Esophagus muscularis mucosa (tissue), 4 donors: Measurements from ENCODE around the gene RIN3. TPM values are rescaled to one million over a fixed set of nuclear protein-coding genes. Genes with fewer than 3 reads are reported as not detected.

Source experiments
- DNase-seq: peaks from one replicate; pipeline ENCODE4 v3.0.0-alpha.2; 2017; ENCODE audit errors: extremely low spot score
- H3K27ac ChIP-seq, 4 donors: fragments of 200-600 bp; sonication (generic); replicated peaks in 1 of 4; 1 replicate in 3 of 4; 2 replicates in 1 of 4; pipeline ENCODE4 v1.5.1; 2016 to 2019; ENCODE audit warnings: mild to moderate bottlenecking in 1 of 4
- H3K27me3 ChIP-seq, 4 donors: fragments of 200-600 bp; sonication (generic); one replicate each; pipeline versions ENCODE4 v1.5.1 to v1.6.0; 2016 to 2019
- H3K36me3 ChIP-seq, 4 donors: fragments of 200-600 bp; sonication (generic); one replicate each; pipeline ENCODE4 v1.5.1; 2016 to 2019
- H3K4me1 ChIP-seq, 4 donors: fragments of 200-600 bp; sonication (generic); one replicate each; pipeline ENCODE4 v1.5.1; 2016 to 2019
- H3K4me3 ChIP-seq, 4 donors: fragments of 200-600 bp; sonication (generic); 1 replicate in 2 of 4; 2 replicates in 2 of 4; pipeline ENCODE4 v1.5.1; 2016 to 2019; ENCODE audit warnings: mild to moderate bottlenecking in 4 of 4, moderate library complexity in 1 of 4
- H3K9me3 ChIP-seq, 4 donors: fragments of 200-600 bp; sonication (generic); 1 replicate in 3 of 4; 2 replicates in 1 of 4; pipeline ENCODE4 v1.5.1; 2016 to 2019
- EP300 ChIP-seq: sonication (generic); formaldehyde crosslinking; IDR thresholded peaks from one replicate; pipeline ENCODE4 v1.6.1; 2017; ENCODE audit warnings: antibody characterized with exemption
- POLR2A ChIP-seq: fragments of 450-650 bp; IDR thresholded peaks from one replicate; pipeline ENCODE4 v1.6.1; 2017; ENCODE audit warnings: antibody characterized with exemption, moderate library complexity, mild to moderate bottlenecking, low read depth
- POLR2AphosphoS5 ChIP-seq, 2 donors: sonication (generic); formaldehyde crosslinking; IDR thresholded peaks; one replicate each; pipeline ENCODE4 v1.6.1; 2017; ENCODE audit warnings: antibody characterized with exemption in 2 of 2
- WGBS: methylation state at CpG from one replicate; pipeline ENCODE4 v1.1.5; 2018; 5-methylcytosine and 5-hydroxymethylcytosine counted together
- intact Hi-C: fragments of 100-400 bp; cut with DNase I; formaldehyde crosslinking; loops from one replicate; pipeline ENCODE4 v1.15.1; 2023
- total RNA-seq, 4 donors: library from RNA; depleted of rRNA; stranded (reverse); fragments of >200 nt; gene quantifications; one replicate each; pipeline versions ENCODE4 v1.1.0 to v1.2.1, GENCODE V29; 2016
- TF ChIP-seq, protein P1 (sequence below), 3 experiments: fragments of 200-600 bp in 2 of 3; fragments of 450-650 bp in 1 of 3; sonication (generic) in 2 of 3; IDR thresholded peaks; one replicate each; pipeline ENCODE4 v1.5.1; 2017 to 2019; ENCODE audit warnings: antibody characterized with exemption in 3 of 3, mild to moderate bottlenecking in 2 of 3, moderate library complexity in 1 of 3

The RIN3 gene
- total RNA-seq, 4 donors from 2014 or later: 10.6 to 20.0 (median 13.1) TPM

DNA sequence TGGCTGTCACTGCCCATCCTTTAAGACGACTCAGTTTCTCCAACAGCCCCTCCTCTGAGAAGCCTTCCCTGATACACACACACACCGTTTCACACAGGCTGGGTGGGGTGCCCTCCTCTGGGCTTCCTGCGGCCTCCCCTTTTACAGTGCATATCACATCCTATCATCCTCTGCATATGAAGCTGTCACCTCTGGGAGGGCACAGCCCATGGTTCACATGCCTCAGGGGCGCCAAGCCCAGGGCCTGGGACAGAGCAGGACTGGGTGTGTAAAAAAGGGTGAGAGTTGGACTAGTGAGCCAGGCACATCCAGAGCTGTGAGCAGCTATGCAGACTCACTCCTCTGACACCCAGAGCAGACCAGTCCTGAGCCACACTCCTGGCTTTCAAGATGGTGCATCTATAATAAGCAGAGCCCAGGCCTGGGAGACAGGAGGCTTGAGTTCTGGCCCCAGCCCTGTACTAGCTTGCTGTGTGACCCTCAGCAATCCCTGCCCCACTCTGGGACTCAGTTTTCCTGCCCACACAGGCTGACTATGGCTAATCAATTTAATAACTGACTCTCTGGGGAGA, 172.3 kb downstream of the RIN3 start:
- TF ChIP-seq POLR2AphosphoS5 (IDR thresholded peaks at IDR 0.05) (no peak), POLR2A (no peak), EP300 (no peak)
- TF ChIP-seq, protein P1, sequence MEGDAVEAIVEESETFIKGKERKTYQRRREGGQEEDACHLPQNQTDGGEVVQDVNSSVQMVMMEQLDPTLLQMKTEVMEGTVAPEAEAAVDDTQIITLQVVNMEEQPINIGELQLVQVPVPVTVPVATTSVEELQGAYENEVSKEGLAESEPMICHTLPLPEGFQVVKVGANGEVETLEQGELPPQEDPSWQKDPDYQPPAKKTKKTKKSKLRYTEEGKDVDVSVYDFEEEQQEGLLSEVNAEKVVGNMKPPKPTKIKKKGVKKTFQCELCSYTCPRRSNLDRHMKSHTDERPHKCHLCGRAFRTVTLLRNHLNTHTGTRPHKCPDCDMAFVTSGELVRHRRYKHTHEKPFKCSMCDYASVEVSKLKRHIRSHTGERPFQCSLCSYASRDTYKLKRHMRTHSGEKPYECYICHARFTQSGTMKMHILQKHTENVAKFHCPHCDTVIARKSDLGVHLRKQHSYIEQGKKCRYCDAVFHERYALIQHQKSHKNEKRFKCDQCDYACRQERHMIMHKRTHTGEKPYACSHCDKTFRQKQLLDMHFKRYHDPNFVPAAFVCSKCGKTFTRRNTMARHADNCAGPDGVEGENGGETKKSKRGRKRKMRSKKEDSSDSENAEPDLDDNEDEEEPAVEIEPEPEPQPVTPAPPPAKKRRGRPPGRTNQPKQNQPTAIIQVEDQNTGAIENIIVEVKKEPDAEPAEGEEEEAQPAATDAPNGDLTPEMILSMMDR (IDR thresholded peaks at IDR 0.05): no peak
- no peak overlapping the region for H3K4me3 ChIP-seq
- intact Hi-C loops: loop anchor here (5.0 kb wide), 1 partner anchor 174 kb away; the partner anchor contains the start of gene RIN3
- peaks cover 12 to 33% (median 27%) of the 10 kb centered on the region in 4 donors for H3K4me1 ChIP-seq
- H3K27ac ChIP-seq: peak overlapping the region in 3 of 4 donors; percentile 45 to 73 (median 68)
- no peaks in the 10 kb centered on the region for H3K27me3 ChIP-seq
- WGBS: 95% methylated on average over 4 of the region's 4 CpGs
- H3K9me3 ChIP-seq: no peaks in the 10 kb centered on the region
- H3K36me3 ChIP-seq: peaks cover 0 to 64% (median 34%) of the 10 kb centered on the region in 4 donors
- DNase-seq: no peak

DNA sequence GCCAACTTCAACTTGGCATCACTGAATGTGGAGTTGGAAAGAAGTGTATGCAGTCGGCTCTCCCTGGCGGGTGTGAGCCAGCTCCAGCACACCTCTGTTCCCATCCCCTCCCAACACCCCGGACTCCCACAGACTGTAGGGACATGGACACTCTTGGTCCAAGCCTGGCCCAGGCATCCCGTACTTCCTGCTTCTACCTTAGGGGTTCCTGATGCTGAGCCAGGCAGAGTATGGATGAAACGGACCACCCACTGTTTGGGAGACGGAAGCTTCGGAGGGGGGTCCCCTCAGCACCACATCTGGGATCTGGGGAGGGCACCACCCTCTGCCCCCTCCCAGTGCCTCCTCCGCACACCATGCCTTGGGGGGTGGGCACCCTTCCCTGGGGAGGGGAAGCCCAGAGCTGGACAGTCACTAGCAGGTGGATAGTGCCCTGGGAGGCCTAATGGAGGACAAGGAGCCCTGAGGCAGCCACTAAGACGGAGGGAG, 172.9 kb downstream of the RIN3 start:
- peak overlapping the region; percentile 45 to 73 (median 68) for H3K27ac ChIP-seq
- intact Hi-C loops: loop anchor here (5.0 kb wide), 1 partner anchor 174 kb away; the partner anchor contains the start of gene RIN3
- no peak for DNase-seq
- WGBS: 71% methylated on average over 6 of the region's 9 CpGs
- no peak for TF ChIP-seq POLR2A
- no peak for TF ChIP-seq POLR2AphosphoS5 (IDR thresholded peaks at IDR 0.05)
- TF ChIP-seq EP300: no peak
- TF ChIP-seq, protein P1 (IDR thresholded peaks at IDR 0.05): no peak
- peak overlapping the region; percentile 53 to 59 (median 58) for H3K4me3 ChIP-seq
- H3K9me3 ChIP-seq: no peaks in the 10 kb centered on the region
- peaks cover 0 to 60% (median 34%) of the 10 kb centered on the region in 4 donors for H3K36me3 ChIP-seq
- H3K27me3 ChIP-seq: no peaks in the 10 kb centered on the region
- H3K4me1 ChIP-seq: peaks cover 9 to 28% (median 21%) of the 10 kb centered on the region in 4 donors

DNA sequence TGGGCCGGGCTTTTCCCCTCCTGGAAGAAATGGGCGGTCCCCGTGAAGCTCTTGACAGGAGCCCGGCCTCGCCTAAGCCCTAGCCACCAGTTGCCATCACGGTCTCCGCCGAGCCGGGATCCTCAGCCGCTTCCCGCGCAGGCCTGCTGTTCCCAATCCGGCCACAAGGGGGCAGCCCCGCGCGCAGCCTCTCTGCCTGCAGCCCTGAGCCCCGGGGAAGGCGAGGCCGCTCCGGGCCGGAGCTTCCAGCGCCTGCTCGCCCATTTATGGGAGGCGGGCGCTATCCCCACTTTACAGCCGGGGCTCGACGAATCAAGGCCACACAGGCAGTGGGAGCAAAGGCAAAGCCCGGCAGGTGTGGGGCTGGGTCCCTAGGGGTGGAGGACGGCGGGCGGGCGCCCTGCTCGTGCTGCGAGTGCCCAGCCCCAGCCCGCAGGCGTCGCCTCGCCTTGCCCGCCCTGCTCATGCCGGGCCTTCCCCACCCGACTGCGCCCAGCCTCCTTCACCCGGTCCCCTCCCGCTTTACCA, 173.4 kb downstream of the RIN3 start:
- Histone ChIP-seq H3K9me3 (no peaks in the 10 kb centered on the region), H3K27ac (peak overlapping the region; percentile 45 to 73 (median 68)), H3K27me3 (no peaks in the 10 kb centered on the region), H3K4me1 (peaks cover 9 to 30% (median 21%) of the 10 kb centered on the region in 4 donors), H3K36me3 (peaks cover 0 to 57% (median 34%) of the 10 kb centered on the region in 4 donors), H3K4me3 (peak overlapping the region; percentile 53 to 59 (median 58))
- intact Hi-C loops: loop anchor here (5.0 kb wide), 1 partner anchor 175 kb away; the partner anchor contains the start of gene RIN3
- 26% methylated on average over 8 of the region's 45 CpGs for WGBS
- peak; percentile 52 to 75 for TF ChIP-seq POLR2AphosphoS5 (IDR thresholded peaks at IDR 0.05)
- no peak for TF ChIP-seq POLR2A
- TF ChIP-seq EP300: no peak
- TF ChIP-seq, protein P1 (IDR thresholded peaks at IDR 0.05): peak; percentile 99 to 100 (median 99)
- no peak for DNase-seq

DNA sequence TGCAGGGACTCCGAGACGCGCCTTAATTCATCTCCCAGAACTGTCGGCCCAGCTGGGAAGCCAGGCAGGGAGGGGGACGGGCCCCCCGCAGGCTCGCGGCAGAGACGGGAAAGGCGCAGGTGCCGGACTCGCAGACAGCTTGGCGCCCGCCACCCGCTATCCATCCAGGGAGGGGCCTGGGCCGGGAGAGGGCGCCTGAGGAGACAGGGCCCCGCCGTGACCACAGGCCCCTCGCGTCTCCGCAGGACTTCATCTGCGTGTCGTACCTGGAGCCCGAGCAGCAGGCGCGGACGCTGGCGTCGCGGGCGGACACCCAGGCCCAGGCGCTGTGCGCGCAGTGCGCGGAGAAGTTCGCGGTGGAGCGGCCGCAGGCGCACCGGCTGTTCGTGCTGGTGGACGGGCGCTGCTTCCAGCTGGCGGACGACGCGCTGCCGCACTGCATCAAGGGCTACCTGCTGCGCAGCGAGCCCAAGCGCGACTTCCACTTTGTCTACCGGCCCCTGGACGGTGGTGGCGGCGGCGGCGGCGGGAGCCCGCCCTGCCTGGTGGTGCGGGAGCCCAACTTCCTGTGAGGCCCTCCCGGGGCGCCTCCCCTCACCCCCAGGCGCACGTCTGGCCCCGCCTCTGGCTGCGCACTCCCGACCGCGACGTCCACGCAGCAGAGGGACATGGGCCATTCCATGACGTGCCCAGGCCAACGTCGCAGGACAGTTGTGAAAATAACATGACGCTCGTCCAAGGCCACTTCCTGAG, 174.3 kb downstream of the RIN3 start:
- WGBS: 55% methylated on average over 13 of the region's 80 CpGs
- intact Hi-C loops: loop anchor here (5.0 kb wide), 1 partner anchor 176 kb away; the partner anchor contains the start of gene RIN3
- H3K9me3 ChIP-seq: no peaks in the 10 kb centered on the region
- peak overlapping the region; percentile 53 to 59 (median 58) for H3K4me3 ChIP-seq
- H3K27ac ChIP-seq: peak overlapping the region; percentile 45 to 73 (median 68)
- peaks cover 0 to 51% (median 27%) of the 10 kb centered on the region in 4 donors for H3K36me3 ChIP-seq
- H3K27me3 ChIP-seq: no peaks in the 10 kb centered on the region
- peaks cover 17 to 39% (median 30%) of the 10 kb centered on the region in 4 donors for H3K4me1 ChIP-seq
- no peak for DNase-seq
- TF ChIP-seq POLR2A (no peak), EP300 (no peak), POLR2AphosphoS5 (IDR thresholded peaks at IDR 0.05) (peak in 1 of 2 donors; percentile 35)
